Activated CD8-positive, alpha-beta memory T cell treated with anti-CD3 and anti-CD28 coated beads, Interleukin-2, amount 10 ng/mL, durations not matched to agents 7 days and 5 days (primary cell): ENCODE measurements around the gene TMEM225B. TPM values are rescaled to one million over a fixed set of nuclear protein-coding genes. Genes with fewer than 3 reads are reported as not detected.

ENCODE experiments used
- total RNA-seq, 2 experiments: library from RNA; stranded (reverse); gene quantifications; one replicate each; pipeline ENCODE4 v1.2.3, GENCODE V29; 2021

Gene TMEM225B
- total RNA-seq, 2 experiments from 2014 or later, result 2.3 TPM; not detected in 1

Other genes with a start within 250 kb of the TMEM225B start
- gene ARPC1B, start 223.5 kb upstream of the TMEM225B start, total RNA-seq, result 100 to 1,000 TPM; 388 to 398 TPM
- 100 to 1,000 TPM in 1 of 2 experiments, 10 to 100 TPM in 1; 94.7 to 128 TPM for gene PDAP1, start 189.7 kb upstream of the TMEM225B start, total RNA-seq
- 100 to 1,000 TPM; 116 to 138 TPM for gene BUD31, start 189.3 kb upstream of the TMEM225B start, total RNA-seq
- 1 to 10 TPM; 5.8 to 8.9 TPM for gene PTCD1, start 159.5 kb upstream of the TMEM225B start, total RNA-seq
- 10 to 100 TPM; 72.2 to 75.4 TPM for gene CPSF4, start 159.3 kb upstream of the TMEM225B start, total RNA-seq
- 100 to 1,000 TPM; 388 to 467 TPM for gene ATP5MF, start 132.1 kb upstream of the TMEM225B start, total RNA-seq
- 10 to 100 TPM; 21.5 to 30.1 TPM for gene ZNF789, start 125.4 kb upstream of the TMEM225B start, total RNA-seq
- 10 to 100 TPM; 50.5 to 58.5 TPM for gene ZNF394, start 98.0 kb upstream of the TMEM225B start, total RNA-seq
- gene ZKSCAN5, start 93.6 kb upstream of the TMEM225B start, total RNA-seq, result 10 to 100 TPM; 13.2 to 13.6 TPM
- 1 to 10 TPM; 5.1 to 5.2 TPM for gene FAM200A, start 46.2 kb upstream of the TMEM225B start, total RNA-seq
- gene ZNF655, start 39.6 kb upstream of the TMEM225B start, total RNA-seq, result 10 to 100 TPM; 86.0 to 92.7 TPM
- gene ZSCAN25, start 18.7 kb downstream of the TMEM225B start, total RNA-seq, result 10 to 100 TPM; 26.8 to 31.7 TPM
- gene CYP3A5, start 81.7 kb downstream of the TMEM225B start, total RNA-seq, result not detected
- not detected for gene CYP3A7, start 136.9 kb downstream of the TMEM225B start, total RNA-seq
- gene CYP3A4, start 185.9 kb downstream of the TMEM225B start, total RNA-seq, result not detected
- not detected for gene CYP3A43, start 229.7 kb downstream of the TMEM225B start, total RNA-seq